GM12878 (cell line): Measurements from ENCODE around the gene LIPA. TPM values are rescaled to one million over a fixed set of nuclear protein-coding genes. Genes with fewer than 3 reads are reported as not detected.
A peak's percentile ranks its signal among the peaks of the same experiment; 100 is the strongest.

ENCODE experiments used
- ATAC-seq: fragments of 200-7000 bp; cut with Tn5 transposase; 3 replicates; pipeline ENCODE4 v1.9.1; 2020; ENCODE audit warnings: mild to moderate bottlenecking, moderate library complexity
- BruUV-seq: library from RNA; stranded (reverse); fragments of 400-500 nt; replicated peaks from 2 replicates; lab custom pipeline; 2021; lab: Mats Ljungman, UMichigan
- CTCF ChIA-PET: fragments of 300-600 bp; sonication (Branson Sonifier 250); formaldehyde crosslinking; extraction: SDS; loops from one replicate; lab custom pipeline; 2021; ENCODE audit warnings: inconsistent platforms; lab: Yijun Ruan, JAX
- POLR2A ChIA-PET: fragments of 350-600 bp; formaldehyde crosslinking; extraction: SDS; loops from one replicate; lab custom pipeline; 2021; ENCODE audit warnings: inconsistent platforms; lab: Charles Lee
- RAD21 ChIA-PET: fragments of 300-600 bp; sonication (Branson Sonifier 250); formaldehyde crosslinking; loops from one replicate; lab custom pipeline; 2023; ENCODE audit warnings: antibody characterized with exemption; ENCODE audit not compliant: unreplicated experiment; lab: Charles Lee
- SMC1A ChIA-PET: fragments of 300-600 bp; sonication (Branson Sonifier 250); formaldehyde crosslinking; loops from one replicate; lab custom pipeline; 2023; ENCODE audit not compliant: unreplicated experiment, uncharacterized antibody; lab: Charles Lee
- DNase-seq: peaks from one replicate; pipeline ENCODE4 v3.0.0-alpha.2; 2011; ENCODE audit warnings: low read depth, low spot score
- FAIRE-seq: peaks from 3 replicates; lab custom pipeline; 2011; peaks lifted over from hg19 to GRCh38; lab: Jason Lieb, UNC
- H2AFZ ChIP-seq: 2 replicates; pipeline ENCODE4 v1.6.0; 2011; ENCODE audit warnings: low read depth, low read length, control low read depth; ENCODE audit not compliant: control insufficient read depth
- H3K27ac ChIP-seq: 2 replicates; pipeline ENCODE4 v1.5.1; 2011; ENCODE audit warnings: control low read depth; ENCODE audit not compliant: control insufficient read depth, insufficient read depth
- H3K27me3 ChIP-seq, 2 experiments: replicated peaks in 1 of 2; 2 replicates each; pipeline versions ENCODE4 v1.6.0 to v1.6.1; 2011; ENCODE audit warnings: low read length in 1 of 2; ENCODE audit not compliant: control insufficient read depth in 2 of 2, insufficient read depth in 2 of 2
- H3K36me3 ChIP-seq, 2 experiments: 2 replicates each; pipeline ENCODE4 v1.5.1; 2011; ENCODE audit warnings: low read length in 1 of 2; ENCODE audit not compliant: control insufficient read depth in 2 of 2, insufficient read depth in 2 of 2
- H3K4me1 ChIP-seq: 2 replicates; pipeline ENCODE4 v1.6.1; 2011; ENCODE audit warnings: mild to moderate bottlenecking, low read length, moderate library complexity, mixed read lengths; ENCODE audit not compliant: control insufficient read depth, insufficient read depth
- H3K4me2 ChIP-seq: 2 replicates; pipeline ENCODE4 v1.6.0; 2011; ENCODE audit warnings: control low read depth; ENCODE audit not compliant: control insufficient read depth, insufficient read depth
- H3K4me3 ChIP-seq: fragments of 200-600 bp; sonication (generic); 2 replicates; pipeline ENCODE4 v1.5.1; 2016
- H3K79me2 ChIP-seq: 2 replicates; pipeline ENCODE4 v1.6.0; 2011; ENCODE audit warnings: low read length; ENCODE audit not compliant: control insufficient read depth, insufficient read depth
- H3K9ac ChIP-seq: 2 replicates; pipeline ENCODE4 v1.8.0; 2011; ENCODE audit warnings: low read length, control low read depth, mixed read lengths; ENCODE audit not compliant: control insufficient read depth, insufficient read depth
- H3K9me3 ChIP-seq: replicated peaks from 3 replicates; pipeline ENCODE4 v1.5.1; 2011; ENCODE audit warnings: mild to moderate bottlenecking, low read length; ENCODE audit not compliant: control insufficient read depth, insufficient read depth
- H4K20me1 ChIP-seq: 2 replicates; pipeline ENCODE4 v1.6.0; 2011; ENCODE audit not compliant: control insufficient read depth, insufficient read depth
- HDAC2 ChIP-seq: fragments of 200-600 bp; sonication (generic); IDR thresholded peaks from 2 replicates; pipeline ENCODE4 v1.6.1; 2017
- IKZF1 ChIP-seq: fragments of 450-650 bp; conservative IDR thresholded peaks from 2 replicates; pipeline ENCODE4 v1.6.1; 2017; ENCODE audit warnings: antibody characterized with exemption, mild to moderate bottlenecking
- JUND ChIP-seq: IDR thresholded peaks from 2 replicates; pipeline ENCODE4 v1.6.1; 2012; ENCODE audit warnings: low read depth, mild to moderate bottlenecking, low read length, improper control_type of control experiment, moderate library complexity
- MYC ChIP-seq: IDR thresholded peaks from 2 replicates; pipeline ENCODE4 v1.6.1; 2011; ENCODE audit warnings: mild to moderate bottlenecking, low read length, moderate library complexity, inconsistent platforms; ENCODE audit not compliant: insufficient read depth, insufficient replicate concordance, insufficient read length, severe bottlenecking
- NR2F1 ChIP-seq: fragments of 450-650 bp; conservative IDR thresholded peaks from 2 replicates; pipeline ENCODE4 v1.6.1; 2017; ENCODE audit warnings: mild to moderate bottlenecking
- POLR2AphosphoS2 ChIP-seq: IDR thresholded peaks from 2 replicates; pipeline ENCODE4 v1.6.1; 2011; ENCODE audit warnings: low read depth, mild to moderate bottlenecking, low read length, improper control_type of control experiment, moderate library complexity
- RELA ChIP-seq: fragments of 450-650 bp; IDR thresholded peaks from 2 replicates; pipeline ENCODE4 v1.8.0; 2014; ENCODE audit warnings: borderline replicate concordance; ENCODE audit not compliant: partially characterized antibody
- STAT1 ChIP-seq: fragments of 450-650 bp; conservative IDR thresholded peaks from 2 replicates; pipeline ENCODE4 v1.6.1; 2014; ENCODE audit warnings: antibody characterized with exemption, mild to moderate bottlenecking
- TAF1 ChIP-seq: IDR thresholded peaks from 2 replicates; pipeline ENCODE4 v1.6.1; 2011; ENCODE audit warnings: mild to moderate bottlenecking, low read depth, low read length, borderline replicate concordance
- ZBTB4 ChIP-seq: fragments of 450-650 bp; formaldehyde crosslinking; IDR thresholded peaks from 2 replicates; pipeline ENCODE4 v1.4.0; 2022; ENCODE audit warnings: mild to moderate bottlenecking, moderate library complexity
- WGBS: methylation state at CpG from one replicate; pipeline ENCODE4 v1.1.6; 2016; ENCODE audit warnings: low lambda C conversion rate; ENCODE audit not compliant: insufficient replicate concordance, insufficient coverage; ENCODE audit errors: missing lambda C conversion rate; 5-methylcytosine and 5-hydroxymethylcytosine counted together
- in situ Hi-C: fragments of 300-500 bp; cut with MboI; formaldehyde crosslinking; loops from 9 replicates; pipeline ENCODE4 v1.14.3; 2018; ENCODE audit warnings: mixed read lengths
- intact Hi-C: fragments of 100-400 bp; cut with micrococcal nuclease; formaldehyde crosslinking; loops from one replicate; pipeline ENCODE4 v1.14.2; 2022; ENCODE audit not compliant: unreplicated experiment
- polyA plus RNA-seq, 11 experiments: library from polyadenylated mRNA; depleted of rRNA in 4 of 11; unstranded in 6 of 11; stranded (reverse) in 5 of 11; fragments of >200 nt; fragmentation: Nextera tagmentation in 4 of 11; fragmentation: Illumina TruSeq in 1 of 11; extraction: Ambion mirVana in 4 of 11; extraction: Trizol in 1 of 11; gene quantifications; 1 replicate in 1 of 11; 2 replicates in 10 of 11; pipeline versions ENCODE4 v1.2.1 to v1.2.3, GENCODE V29; 2011 to 2016; ENCODE audit warnings: inconsistent platforms in 2 of 11, missing spikeins in 2 of 11, low read depth in 1 of 11
- total RNA-seq, 4 experiments: library from RNA; depleted of rRNA in 3 of 4; stranded (reverse); fragments of >200 nt in 3 of 4; fragmentation: Illumina TruSeq in 1 of 4; extraction: Trizol in 1 of 4; gene quantifications; 2 replicates each; pipeline versions ENCODE4 v1.2.1 to v1.2.3, GENCODE V29; 2013 to 2021

Gene LIPA
- total and polyA plus RNA-seq, 10 of the 15 experiments (the other 5 are each of a cell fraction or from before 2014, with no cell fraction given), result 31.1 to 50.3 (median 39.5) TPM

- Histone ChIP-seq H3K27ac (no peak overlapping the region), H3K36me3 (no peaks in the 10 kb centered on the region), H3K4me3 (no peak overlapping the region), H3K4me1 (no peaks in the 10 kb centered on the region), H3K9ac (no peak overlapping the region), H4K20me1 (no peaks in the 10 kb centered on the region), H3K79me2 (no peaks in the 10 kb centered on the region), H3K4me2 (no peak overlapping the region), H2AFZ (no peak overlapping the region), H3K27me3 (no peaks in the 10 kb centered on the region), H3K9me3 (no peaks in the 10 kb centered on the region; the same call in 2 of the 3 replicates)
- POLR2A ChIA-PET, result no interaction called here
- no TSS peak for BruUV-seq
- TF ChIP-seq STAT1 (no peak), ZBTB4 (CRISPR knock-in tag) (no peak), IKZF1 (no peak), MYC (no peak), RELA (no peak), TAF1 (no peak), JUND (no peak), HDAC2 (no peak), NR2F1 (no peak), POLR2AphosphoS2 (no peak)
- DNase-seq, result no peak
- no peak for FAIRE-seq
- ATAC-seq, result 0 out of 3 replicates have a peak, but pooled peaks have one; percentile 23
- CTCF ChIA-PET, result interaction anchor here (2.4 kb wide), 1 partner anchor 85 kb away, joined by 10 read pairs; no protein-coding TSS in a partner anchor
- SMC1A ChIA-PET, result interaction anchor here (1.4 kb wide), 2 partner anchors 8 to 85 kb away, joined by 3 to 4 read pairs; no protein-coding TSS in a partner anchor
- intact Hi-C loops (no loop called here), in situ Hi-C loops (no loop called here)
- RAD21 ChIA-PET, result interaction anchor here (0.6 to 1.2 kb wide), 2 partner anchors 13 to 86 kb away, joined by 3 to 5 read pairs; no protein-coding TSS in a partner anchor
- 61% methylated on average over 6 of the region's 6 CpGs for WGBS
These were observed 31.7 kb upstream of the LIPA start for GRCh38 chr10:89283025-89283935.
